Thoracic aorta (tissue), 2 donors: Measurements from ENCODE around the gene RAB39A. TPM values are rescaled to one million over a fixed set of nuclear protein-coding genes. Genes with fewer than 3 reads are reported as not detected.
"Not testable (repeated sequence)": the region's sequence is repeated elsewhere in the genome, so short reads cannot be mapped to it uniquely, and the experiment has no call there.

Experiments
- ATAC-seq: fragments of 150-250 bp; one replicate; pipeline ENCODE4 v1.8.0; 2017; ENCODE audit warnings: low read depth; ENCODE audit not compliant: insufficient number of reproducible peaks, low FRiP score
- DNase-seq: peaks from one replicate; pipeline ENCODE4 v3.0.0-alpha.2; 2020; ENCODE audit warnings: low spot score
- H3K27ac ChIP-seq, 2 donors: fragments of 200-600 bp; sonication (generic); 1 replicate in 1 of 2; 2 replicates in 1 of 2; pipeline ENCODE4 v1.5.1; 2016; ENCODE audit warnings: mild to moderate bottlenecking in 2 of 2, moderate library complexity in 2 of 2
- H3K27me3 ChIP-seq: fragments of 200-600 bp; sonication (generic); replicated peaks from 2 replicates; pipeline ENCODE4 v1.6.0; 2016; ENCODE audit warnings: mild to moderate bottlenecking; ENCODE audit not compliant: insufficient read depth
- H3K36me3 ChIP-seq: fragments of 200-600 bp; sonication (generic); one replicate; pipeline ENCODE4 v1.5.1; 2016
- H3K4me1 ChIP-seq, 2 donors: fragments of 200-600 bp; sonication (generic); 1 replicate in 1 of 2; 2 replicates in 1 of 2; pipeline versions ENCODE4 v1.5.1 to v1.6.0; 2016; ENCODE audit warnings: low read depth in 2 of 2, mild to moderate bottlenecking in 1 of 2; ENCODE audit not compliant: control insufficient read depth in 1 of 2
- H3K4me3 ChIP-seq: fragments of 200-600 bp; sonication (generic); 2 replicates; pipeline ENCODE4 v1.5.1; 2016; ENCODE audit warnings: mild to moderate bottlenecking
- H3K9me3 ChIP-seq: fragments of 200-600 bp; sonication (generic); 2 replicates; pipeline ENCODE4 v1.5.1; 2016
- total RNA-seq, 2 donors: library from RNA; depleted of rRNA; stranded (reverse); fragments of >200 nt; gene quantifications; one replicate each; pipeline versions ENCODE4 v1.1.0 to v1.2.3, GENCODE V29; 2016
- TF ChIP-seq, protein P1 (sequence below): fragments of 200-600 bp; sonication (generic); IDR thresholded peaks from one replicate; pipeline ENCODE4 v1.5.1; 2019; ENCODE audit warnings: antibody characterized with exemption

Gene RAB39A
- total RNA-seq, 2 donors from 2014 or later: 1.2 to 5.4 TPM

DNA sequence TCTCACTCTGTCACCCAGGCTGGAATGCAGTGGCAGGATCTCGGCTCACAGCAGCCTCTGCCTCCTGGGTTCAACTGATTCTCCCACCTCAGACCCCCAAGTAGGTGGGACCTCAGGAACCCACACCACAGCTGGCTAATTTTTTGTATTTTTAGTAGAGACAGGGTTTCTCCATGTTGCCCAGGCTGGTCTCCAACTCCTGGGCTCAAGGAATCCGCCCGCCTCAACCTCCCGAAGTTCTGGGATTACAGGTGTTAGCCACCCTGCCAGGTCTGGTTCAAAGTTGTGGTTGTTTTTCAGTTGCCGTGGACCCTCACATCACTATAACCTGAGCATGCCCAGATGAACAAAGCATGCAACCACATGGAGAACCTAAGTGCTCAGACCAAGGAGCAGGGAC is 13.0 kb upstream of the RAB39A start:
- H3K4me3 ChIP-seq: no peak overlapping the region
- no peaks in the 10 kb centered on the region for H3K4me1 ChIP-seq
- H3K36me3 ChIP-seq: no peaks in the 10 kb centered on the region
- DNase-seq (no peak), ATAC-seq (no peak)
- no peak overlapping the region for H3K27ac ChIP-seq
- H3K9me3 ChIP-seq: no peaks in the 10 kb centered on the region
- TF ChIP-seq, protein P1, sequence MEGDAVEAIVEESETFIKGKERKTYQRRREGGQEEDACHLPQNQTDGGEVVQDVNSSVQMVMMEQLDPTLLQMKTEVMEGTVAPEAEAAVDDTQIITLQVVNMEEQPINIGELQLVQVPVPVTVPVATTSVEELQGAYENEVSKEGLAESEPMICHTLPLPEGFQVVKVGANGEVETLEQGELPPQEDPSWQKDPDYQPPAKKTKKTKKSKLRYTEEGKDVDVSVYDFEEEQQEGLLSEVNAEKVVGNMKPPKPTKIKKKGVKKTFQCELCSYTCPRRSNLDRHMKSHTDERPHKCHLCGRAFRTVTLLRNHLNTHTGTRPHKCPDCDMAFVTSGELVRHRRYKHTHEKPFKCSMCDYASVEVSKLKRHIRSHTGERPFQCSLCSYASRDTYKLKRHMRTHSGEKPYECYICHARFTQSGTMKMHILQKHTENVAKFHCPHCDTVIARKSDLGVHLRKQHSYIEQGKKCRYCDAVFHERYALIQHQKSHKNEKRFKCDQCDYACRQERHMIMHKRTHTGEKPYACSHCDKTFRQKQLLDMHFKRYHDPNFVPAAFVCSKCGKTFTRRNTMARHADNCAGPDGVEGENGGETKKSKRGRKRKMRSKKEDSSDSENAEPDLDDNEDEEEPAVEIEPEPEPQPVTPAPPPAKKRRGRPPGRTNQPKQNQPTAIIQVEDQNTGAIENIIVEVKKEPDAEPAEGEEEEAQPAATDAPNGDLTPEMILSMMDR: no peak
- H3K27me3 ChIP-seq: no peaks in the 10 kb centered on the region

DNA sequence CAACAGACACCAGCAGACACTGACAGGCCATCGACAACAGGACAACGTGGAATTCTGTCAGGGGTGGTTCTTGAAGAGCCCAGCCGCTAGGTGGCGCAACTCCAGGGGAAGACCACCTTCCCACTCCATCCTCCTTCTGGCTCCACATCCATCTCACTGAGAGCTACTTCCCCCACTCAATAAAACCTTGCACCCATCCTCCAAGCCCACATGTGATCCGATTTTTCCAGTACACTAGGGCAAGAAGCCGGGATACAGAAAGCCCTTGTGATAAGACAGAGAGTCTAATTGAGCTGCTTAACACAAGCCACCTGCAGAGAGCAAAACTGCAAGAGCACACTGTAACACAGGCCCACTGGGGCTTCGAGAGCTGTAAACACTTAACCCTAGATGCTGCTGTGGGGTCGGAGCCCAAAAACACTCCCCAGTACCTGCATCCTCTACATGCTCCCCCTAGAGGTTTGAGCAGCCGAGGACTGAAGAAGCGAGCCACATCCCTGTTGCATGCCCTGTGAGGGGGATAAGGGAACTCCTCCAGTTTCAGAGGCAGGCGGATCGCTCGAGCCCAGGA is 11.5 kb upstream of the RAB39A start:
- Histone ChIP-seq H3K36me3 (no peaks in the 10 kb centered on the region), H3K27ac (no peak overlapping the region), H3K27me3 (no peaks in the 10 kb centered on the region), H3K4me3 (no peak overlapping the region), H3K4me1 (no peaks in the 10 kb centered on the region), H3K9me3 (no peaks in the 10 kb centered on the region)
- DNase-seq (no peak), ATAC-seq (no peak)
- TF ChIP-seq, protein P1: no peak

GRCh38 chr11:107921997-107922396 is 6.3 kb upstream of the RAB39A start:
- Histone ChIP-seq H3K9me3 (no peaks in the 10 kb centered on the region), H3K36me3 (no peaks in the 10 kb centered on the region), H3K4me1 (no peaks in the 10 kb centered on the region), H3K27ac (no peak overlapping the region), H3K4me3 (no peak overlapping the region), H3K27me3 (no peaks in the 10 kb centered on the region)
- ATAC-seq: no peak
- no peak for DNase-seq
- TF ChIP-seq, protein P1: no peak

DNA sequence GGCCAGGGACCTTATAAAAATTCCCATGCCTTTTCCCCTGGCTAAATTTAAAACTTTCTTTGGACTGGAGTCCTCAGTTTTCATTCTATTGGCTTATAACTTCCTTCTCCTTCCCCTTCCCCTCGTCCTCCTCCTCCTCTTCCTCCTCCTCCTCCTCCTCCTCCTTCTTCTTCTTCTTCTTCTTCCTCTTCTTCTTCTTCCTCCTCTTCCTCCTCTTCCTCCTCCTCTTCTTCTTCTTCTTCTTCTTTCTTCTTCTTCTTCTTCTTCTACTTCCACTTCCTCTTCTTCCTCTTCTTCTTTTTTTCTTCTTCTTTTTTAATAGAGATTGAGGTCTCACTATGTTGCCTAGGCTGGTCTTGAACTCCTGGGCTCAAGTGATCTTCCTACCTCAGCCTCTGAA is 4.7 kb upstream of the RAB39A start:
- not testable (repeated sequence) for H3K4me3 ChIP-seq, H3K36me3 ChIP-seq, ATAC-seq, H3K27ac ChIP-seq, H3K4me1 ChIP-seq, DNase-seq, H3K9me3 ChIP-seq, H3K27me3 ChIP-seq

DNA sequence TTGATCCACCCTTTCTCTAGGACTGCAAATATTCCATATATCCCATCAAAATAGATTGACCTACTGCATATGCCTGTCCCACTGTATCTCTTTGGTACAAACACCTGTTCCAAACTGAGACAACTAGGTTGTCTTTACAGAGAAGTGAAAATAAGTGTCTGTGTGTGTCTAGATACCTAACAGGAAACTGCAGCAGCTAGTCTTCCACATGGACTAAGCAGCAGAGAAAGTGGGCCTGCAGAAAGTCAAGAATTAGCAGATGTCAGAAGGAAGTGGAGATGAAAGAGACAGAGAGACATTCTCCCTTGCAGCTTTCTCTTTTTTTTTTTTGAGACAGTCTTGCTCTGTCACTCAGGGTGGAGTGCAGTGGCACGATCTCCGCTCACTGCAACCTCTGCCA is 3.9 kb upstream of the RAB39A start:
- TF ChIP-seq, protein P1: no peak
- Histone ChIP-seq H3K9me3 (no peaks in the 10 kb centered on the region), H3K4me3 (no peak overlapping the region), H3K27ac (no peak overlapping the region), H3K36me3 (no peaks in the 10 kb centered on the region), H3K4me1 (peaks cover 0 to 4% of the 10 kb centered on the region in 2 donors), H3K27me3 (peaks cover 7% of the 10 kb centered on the region)
- DNase-seq: no peak
- no peak for ATAC-seq

- TF ChIP-seq, protein P1: no peak
- Histone ChIP-seq H3K36me3 (no peaks in the 10 kb centered on the region), H3K27me3 (peaks cover 7% of the 10 kb centered on the region), H3K4me3 (no peak overlapping the region), H3K4me1 (peaks cover 0 to 4% of the 10 kb centered on the region in 2 donors), H3K9me3 (no peaks in the 10 kb centered on the region), H3K27ac (no peak overlapping the region)
- DNase-seq (no peak), ATAC-seq (no peak)
These were observed 689 bp upstream of the RAB39A start for GRCh38 chr11:107927559-107927958.
